NB4 (cell line): ENCODE data around the gene OR2K2.

Experiments
- DNase-seq: peaks from one replicate; pipeline ENCODE4 v3.0.0; 2010; ENCODE audit warnings: low read depth
- H3K4me3 ChIP-seq: one replicate; pipeline ENCODE4 v1.5.1; 2011; ENCODE audit warnings: mild to moderate bottlenecking, low read depth, low read length, moderate library complexity
- MYC ChIP-seq: IDR thresholded peaks from 2 replicates; pipeline ENCODE4 v1.6.1; 2011; ENCODE audit warnings: low read depth, low read length
- POLR2A ChIP-seq: IDR thresholded peaks from 2 replicates; pipeline ENCODE4 v1.6.1; 2011; ENCODE audit warnings: mild to moderate bottlenecking; ENCODE audit not compliant: insufficient read length; ENCODE audit errors: extremely low read depth
- TF ChIP-seq, protein P1 (sequence below): IDR thresholded peaks from 2 replicates; pipeline ENCODE4 v1.6.1; 2011; ENCODE audit warnings: low read depth, low read length
- TF ChIP-seq, protein P2 (sequence below): IDR thresholded peaks from one replicate; pipeline ENCODE4 v1.5.1; 2012; ENCODE audit warnings: low read depth, low read length

OR2K2 gene, protein sequence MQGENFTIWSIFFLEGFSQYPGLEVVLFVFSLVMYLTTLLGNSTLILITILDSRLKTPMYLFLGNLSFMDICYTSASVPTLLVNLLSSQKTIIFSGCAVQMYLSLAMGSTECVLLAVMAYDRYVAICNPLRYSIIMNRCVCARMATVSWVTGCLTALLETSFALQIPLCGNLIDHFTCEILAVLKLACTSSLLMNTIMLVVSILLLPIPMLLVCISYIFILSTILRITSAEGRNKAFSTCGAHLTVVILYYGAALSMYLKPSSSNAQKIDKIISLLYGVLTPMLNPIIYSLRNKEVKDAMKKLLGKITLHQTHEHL

GRCh38 chr9:111330124-111330523 lies at the start of gene OR2K2:
OR2K2 (minus strand) TSS chr9:111330224; CDS start chr9:111328433, 1,791 bp downstream.
- no peak for DNase-seq
- TF ChIP-seq MYC, result no peak
- H3K4me3 ChIP-seq, result no peak within 1 kb of the TSS

- TF ChIP-seq MYC (no peak), POLR2A (no peak)
- TF ChIP-seq, protein P1, sequence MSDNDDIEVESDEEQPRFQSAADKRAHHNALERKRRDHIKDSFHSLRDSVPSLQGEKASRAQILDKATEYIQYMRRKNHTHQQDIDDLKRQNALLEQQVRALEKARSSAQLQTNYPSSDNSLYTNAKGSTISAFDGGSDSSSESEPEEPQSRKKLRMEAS, result no peak
- TF ChIP-seq, protein P2, sequence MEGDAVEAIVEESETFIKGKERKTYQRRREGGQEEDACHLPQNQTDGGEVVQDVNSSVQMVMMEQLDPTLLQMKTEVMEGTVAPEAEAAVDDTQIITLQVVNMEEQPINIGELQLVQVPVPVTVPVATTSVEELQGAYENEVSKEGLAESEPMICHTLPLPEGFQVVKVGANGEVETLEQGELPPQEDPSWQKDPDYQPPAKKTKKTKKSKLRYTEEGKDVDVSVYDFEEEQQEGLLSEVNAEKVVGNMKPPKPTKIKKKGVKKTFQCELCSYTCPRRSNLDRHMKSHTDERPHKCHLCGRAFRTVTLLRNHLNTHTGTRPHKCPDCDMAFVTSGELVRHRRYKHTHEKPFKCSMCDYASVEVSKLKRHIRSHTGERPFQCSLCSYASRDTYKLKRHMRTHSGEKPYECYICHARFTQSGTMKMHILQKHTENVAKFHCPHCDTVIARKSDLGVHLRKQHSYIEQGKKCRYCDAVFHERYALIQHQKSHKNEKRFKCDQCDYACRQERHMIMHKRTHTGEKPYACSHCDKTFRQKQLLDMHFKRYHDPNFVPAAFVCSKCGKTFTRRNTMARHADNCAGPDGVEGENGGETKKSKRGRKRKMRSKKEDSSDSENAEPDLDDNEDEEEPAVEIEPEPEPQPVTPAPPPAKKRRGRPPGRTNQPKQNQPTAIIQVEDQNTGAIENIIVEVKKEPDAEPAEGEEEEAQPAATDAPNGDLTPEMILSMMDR, result no peak
- no peak overlapping the region for H3K4me3 ChIP-seq
- no peak for DNase-seq
These were observed 46.0 kb upstream of the OR2K2 start for GRCh38 chr9:111375817-111376564.

- DNase-seq, result no peak
- TF ChIP-seq MYC, result no peak
- TF ChIP-seq, protein P2, result no peak
- TF ChIP-seq, protein P1, result no peak
- no peak for TF ChIP-seq POLR2A
- H3K4me3 ChIP-seq, result no peak overlapping the region
These were observed 45.0 kb upstream of the OR2K2 start for GRCh38 chr9:111375062-111375461.

GRCh38 chr9:111372297-111372696 lies 42.3 kb upstream of the OR2K2 start:
- no peak for DNase-seq
- no peak overlapping the region for H3K4me3 ChIP-seq
- TF ChIP-seq, protein P2, result no peak
- no peak for TF ChIP-seq MYC
- TF ChIP-seq, protein P1, result no peak
- TF ChIP-seq POLR2A, result no peak

DNA sequence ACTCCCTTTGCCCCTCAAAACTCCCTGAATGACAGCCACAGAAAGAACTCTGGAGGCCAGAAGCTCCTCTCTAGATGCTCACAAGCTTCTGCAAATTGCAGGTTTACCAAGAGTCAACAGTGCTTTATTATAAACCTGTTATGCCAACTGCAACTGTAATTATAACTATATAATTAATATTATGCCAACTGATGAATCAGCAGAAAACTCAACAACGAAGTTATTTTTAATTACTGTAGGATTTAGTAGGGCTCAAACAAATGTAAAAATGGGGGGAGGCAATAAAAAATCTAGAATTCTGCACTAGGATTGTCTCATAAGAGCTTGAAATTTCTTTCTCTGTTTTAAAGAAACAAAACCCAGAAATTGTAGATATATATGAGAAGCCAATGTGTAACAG lies 37.0 kb upstream of the OR2K2 start:
- TF ChIP-seq POLR2A (no peak), MYC (no peak)
- TF ChIP-seq, protein P2, result no peak
- TF ChIP-seq, protein P1, result no peak
- no peak overlapping the region for H3K4me3 ChIP-seq
- DNase-seq, result no peak

- DNase-seq, result no peak
- TF ChIP-seq MYC, result no peak
- H3K4me3 ChIP-seq, result no peak overlapping the region
These were observed 32.5 kb upstream of the OR2K2 start for GRCh38 chr9:111362526-111362925.
